Keratinocyte (primary cell): ENCODE data around the gene CACNA1B. TPM values are rescaled to one million over a fixed set of nuclear protein-coding genes. Genes with fewer than 3 reads are reported as not detected.

Experiments
- DNase-seq: peaks from one replicate; pipeline ENCODE4 v3.0.0-alpha.2; 2011; ENCODE audit warnings: low read depth, missing footprints, low spot score
- FAIRE-seq: peaks from 2 replicates; lab custom pipeline; 2011; peaks lifted over from hg19 to GRCh38; lab: Jason Lieb, UNC
- H2AFZ ChIP-seq: 2 replicates; pipeline ENCODE4 v1.6.0; 2012; ENCODE audit warnings: low read length, control low read depth, inconsistent platforms; ENCODE audit not compliant: control insufficient read depth
- H3K27ac ChIP-seq: 2 replicates; pipeline ENCODE4 v1.5.1; 2011; ENCODE audit warnings: low read length; ENCODE audit not compliant: control insufficient read depth, insufficient read depth
- H3K27me3 ChIP-seq: 3 replicates; pipeline ENCODE4 v1.6.0; 2011; ENCODE audit warnings: low read length; ENCODE audit not compliant: control insufficient read depth, insufficient read depth; ENCODE audit errors: extremely low read depth
- H3K36me3 ChIP-seq, 2 experiments: 2 replicates in 1 of 2; 3 replicates in 1 of 2; pipeline ENCODE4 v1.5.1; 2011; ENCODE audit warnings: low read length in 2 of 2, mild to moderate bottlenecking in 1 of 2; ENCODE audit not compliant: control insufficient read depth in 2 of 2, insufficient read depth in 2 of 2; ENCODE audit errors: extremely low read depth in 1 of 2
- H3K4me1 ChIP-seq: 3 replicates; pipeline ENCODE4 v1.5.1; 2011; ENCODE audit warnings: low read length; ENCODE audit not compliant: control insufficient read depth, insufficient read depth; ENCODE audit errors: extremely low read depth
- H3K4me2 ChIP-seq: 3 replicates; pipeline ENCODE4 v1.6.0; 2011; ENCODE audit warnings: low read depth, low read length; ENCODE audit not compliant: control insufficient read depth, insufficient read depth; ENCODE audit errors: extremely low read depth
- H3K4me3 ChIP-seq, 3 experiments: fragments of 200-600 bp in 1 of 3; sonication (generic) in 1 of 3; 2 replicates in 2 of 3; 3 replicates in 1 of 3; pipeline ENCODE4 v1.5.1; 2011 to 2016; ENCODE audit warnings: low read length in 3 of 3, mild to moderate bottlenecking in 3 of 3, control low read depth in 2 of 3, inconsistent platforms in 1 of 3, low read depth in 1 of 3, mixed read lengths in 1 of 3, mixed run types in 1 of 3, moderate library complexity in 1 of 3; ENCODE audit not compliant: control insufficient read depth in 2 of 3, insufficient read depth in 2 of 3; ENCODE audit errors: extremely low read depth in 1 of 3
- H3K79me2 ChIP-seq: 2 replicates; pipeline ENCODE4 v1.6.0; 2012; ENCODE audit warnings: low read length; ENCODE audit not compliant: control insufficient read depth, insufficient read depth
- H3K9ac ChIP-seq: 3 replicates; pipeline ENCODE4 v1.6.0; 2011; ENCODE audit warnings: low read length; ENCODE audit not compliant: control insufficient read depth, insufficient read depth; ENCODE audit errors: extremely low read depth
- H3K9me1 ChIP-seq: 3 replicates; pipeline ENCODE4 v1.6.0; 2011; ENCODE audit warnings: low read length; ENCODE audit not compliant: control insufficient read depth, insufficient read depth; ENCODE audit errors: extremely low read depth
- H3K9me3 ChIP-seq: 2 replicates; pipeline ENCODE4 v1.5.1; 2012; ENCODE audit warnings: low read depth, low read length; ENCODE audit not compliant: control insufficient read depth
- H4K20me1 ChIP-seq: 3 replicates; pipeline ENCODE4 v1.6.0; 2011; ENCODE audit warnings: low read length; ENCODE audit not compliant: control insufficient read depth, insufficient read depth; ENCODE audit errors: extremely low read depth
- EZH2 ChIP-seq: IDR thresholded peaks from one replicate; pipeline ENCODE4 v1.6.1; 2012; ENCODE audit warnings: inconsistent platforms, mild to moderate bottlenecking, low read length, moderate library complexity
- dilution Hi-C: fragments of 300-500 bp; cut with MboI; formaldehyde crosslinking; loops from one replicate; pipeline ENCODE4 v1.7.0; 2020; ENCODE audit warnings: low sequenced_read_pairs; ENCODE audit not compliant: extremely low pct_ligation_motif_present
- polyA plus RNA-seq, 5 experiments: library from polyadenylated mRNA; depleted of rRNA in 3 of 5; stranded (reverse) in 3 of 5; stranded (forward) in 1 of 5; unstranded in 1 of 5; fragments of >200 nt; gene quantifications; 1 replicate in 1 of 5; 2 replicates in 3 of 5; 3 replicates in 1 of 5; pipeline versions ENCODE4 v1.2.1 to v1.2.3, GENCODE V29; 2011 to 2012; ENCODE audit warnings: missing spikeins in 2 of 5, low read depth in 1 of 5, low replicate concordance in 1 of 5
- TF ChIP-seq, protein P1 (sequence below), 3 experiments: IDR thresholded peaks in 1 of 3; conservative IDR thresholded peaks in 1 of 3; optimal IDR thresholded peaks in 1 of 3; 2 replicates in 2 of 3; 3 replicates in 1 of 3; pipeline versions ENCODE3 to v1.5.1; 2011; ENCODE audit warnings: low read length in 3 of 3, mild to moderate bottlenecking in 3 of 3, moderate library complexity in 2 of 3, control low read depth in 1 of 3, inconsistent platforms in 1 of 3; ENCODE audit not compliant: insufficient read depth in 2 of 3; ENCODE audit errors: extremely low read depth in 1 of 3

The CACNA1B gene
- polyA plus RNA-seq, 1 donor (not counting 4 experiments of a cell fraction or from before 2014, with no cell fraction given) = 0.01 TPM

DNA sequence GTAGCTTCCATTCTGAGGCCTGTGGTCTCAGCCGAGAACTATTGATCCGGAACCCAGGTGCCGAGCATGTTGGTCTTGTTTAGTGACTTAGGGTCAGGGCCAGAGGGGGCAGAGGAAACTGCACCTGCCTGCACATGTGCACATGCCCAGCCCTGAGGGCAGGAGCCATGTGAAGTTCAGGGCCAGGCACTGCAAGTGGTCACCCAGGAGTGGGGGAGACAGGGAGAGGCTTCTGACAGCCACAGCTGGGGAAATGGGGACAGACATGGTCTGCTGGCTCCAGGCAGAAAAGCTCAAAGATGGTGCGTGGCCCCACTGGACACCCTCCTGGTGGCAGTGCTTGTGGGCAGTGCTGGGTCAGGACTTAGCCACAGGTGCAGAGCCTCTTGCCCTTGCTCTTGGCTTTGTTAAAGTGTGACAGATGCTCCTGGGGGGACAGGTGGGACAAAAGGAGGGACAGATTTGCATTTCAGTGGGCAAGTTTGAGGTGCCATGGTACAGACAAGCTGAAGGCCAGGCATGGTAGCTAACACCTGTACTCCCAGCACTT lies 134.4 kb downstream of the CACNA1B start:
- Histone ChIP-seq H3K27ac (no peak overlapping the region), H3K4me1 (no peaks in the 10 kb centered on the region), H3K4me3 (no peak overlapping the region), H3K36me3 (no peaks in the 10 kb centered on the region), H3K9me1 (no peaks in the 10 kb centered on the region), H3K27me3 (no peaks in the 10 kb centered on the region), H3K79me2 (no peaks in the 10 kb centered on the region), H3K9me3 (no peaks in the 10 kb centered on the region), H3K4me2 (no peak overlapping the region), H2AFZ (no peak overlapping the region), H3K9ac (no peak overlapping the region), H4K20me1 (no peaks in the 10 kb centered on the region)
- no peak for TF ChIP-seq EZH2
- TF ChIP-seq, protein P1, sequence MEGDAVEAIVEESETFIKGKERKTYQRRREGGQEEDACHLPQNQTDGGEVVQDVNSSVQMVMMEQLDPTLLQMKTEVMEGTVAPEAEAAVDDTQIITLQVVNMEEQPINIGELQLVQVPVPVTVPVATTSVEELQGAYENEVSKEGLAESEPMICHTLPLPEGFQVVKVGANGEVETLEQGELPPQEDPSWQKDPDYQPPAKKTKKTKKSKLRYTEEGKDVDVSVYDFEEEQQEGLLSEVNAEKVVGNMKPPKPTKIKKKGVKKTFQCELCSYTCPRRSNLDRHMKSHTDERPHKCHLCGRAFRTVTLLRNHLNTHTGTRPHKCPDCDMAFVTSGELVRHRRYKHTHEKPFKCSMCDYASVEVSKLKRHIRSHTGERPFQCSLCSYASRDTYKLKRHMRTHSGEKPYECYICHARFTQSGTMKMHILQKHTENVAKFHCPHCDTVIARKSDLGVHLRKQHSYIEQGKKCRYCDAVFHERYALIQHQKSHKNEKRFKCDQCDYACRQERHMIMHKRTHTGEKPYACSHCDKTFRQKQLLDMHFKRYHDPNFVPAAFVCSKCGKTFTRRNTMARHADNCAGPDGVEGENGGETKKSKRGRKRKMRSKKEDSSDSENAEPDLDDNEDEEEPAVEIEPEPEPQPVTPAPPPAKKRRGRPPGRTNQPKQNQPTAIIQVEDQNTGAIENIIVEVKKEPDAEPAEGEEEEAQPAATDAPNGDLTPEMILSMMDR (optimal IDR thresholded peaks at IDR 0.05 in 1 of 3, IDR thresholded peaks at IDR 0.05 in 1 of 3, conservative IDR thresholded peaks at IDR 0.05 in 1 of 3; ENCODE audit: extremely low read depth in 1 of 3, insufficient read depth in 2 of 3, low read length in 3 of 3) = no peak
- DNase-seq (no peak), FAIRE-seq (no peak)
- dilution Hi-C loops = no loop called here

DNA sequence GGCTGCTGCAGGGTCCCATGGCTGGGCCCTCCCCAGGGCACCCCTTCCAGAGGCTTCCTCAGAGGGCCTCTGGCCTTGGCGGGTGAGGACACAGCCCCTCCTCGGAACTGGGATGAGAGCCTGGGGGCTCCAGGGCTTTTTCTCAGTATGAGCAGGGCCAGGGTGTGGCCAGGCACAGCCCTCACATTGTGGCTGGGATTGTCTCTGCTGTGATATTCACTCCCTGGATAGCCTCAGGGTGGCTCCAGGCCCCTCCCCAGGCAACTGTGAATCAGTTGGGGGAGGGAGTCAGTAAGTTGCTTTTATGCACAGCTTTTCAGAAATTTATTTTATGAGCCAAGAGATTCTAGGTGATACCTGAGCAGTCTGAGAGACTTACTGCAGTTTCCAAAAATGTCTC lies 135.7 kb downstream of the CACNA1B start:
- dilution Hi-C loops = no loop called here
- no peaks in the 10 kb centered on the region for H3K27me3 ChIP-seq
- no peak overlapping the region for H3K4me3 ChIP-seq
- TF ChIP-seq, protein P1 (optimal IDR thresholded peaks at IDR 0.05 in 1 of 3, IDR thresholded peaks at IDR 0.05 in 1 of 3, conservative IDR thresholded peaks at IDR 0.05 in 1 of 3; ENCODE audit: extremely low read depth in 1 of 3, insufficient read depth in 2 of 3, low read length in 3 of 3) = no peak
- TF ChIP-seq EZH2 = no peak
- no peak overlapping the region for H3K9ac ChIP-seq
- H3K27ac ChIP-seq = no peak overlapping the region
- no peaks in the 10 kb centered on the region for H3K36me3 ChIP-seq
- no peaks in the 10 kb centered on the region for H4K20me1 ChIP-seq
- H2AFZ ChIP-seq = no peak overlapping the region
- H3K4me2 ChIP-seq = no peak overlapping the region
- H3K4me1 ChIP-seq = no peaks in the 10 kb centered on the region
- H3K9me1 ChIP-seq = no peaks in the 10 kb centered on the region
- no peak for FAIRE-seq
- DNase-seq = no peak
- H3K9me3 ChIP-seq = no peaks in the 10 kb centered on the region
- H3K79me2 ChIP-seq = no peaks in the 10 kb centered on the region
